Fibroblast of villous mesenchyme (primary cell): ENCODE data around the gene TMPRSS9. TPM values are rescaled to one million over a fixed set of nuclear protein-coding genes. Genes with fewer than 3 reads are reported as not detected.

ENCODE experiments used
- DNase-seq: peaks from one replicate; pipeline ENCODE4 v3.0.0-alpha.2; 2010; ENCODE audit warnings: low read depth
- H3K4me3 ChIP-seq: 2 replicates; pipeline ENCODE4 v1.5.1; 2011; ENCODE audit warnings: low read depth, mild to moderate bottlenecking, low read length
- CTCF ChIP-seq: IDR thresholded peaks from 2 replicates; pipeline ENCODE4 v1.5.1; 2012; ENCODE audit warnings: low read depth, mild to moderate bottlenecking, low read length; ENCODE audit not compliant: insufficient read depth
- total RNA-seq: library from RNA; depleted of rRNA; stranded (reverse); fragments of >200 nt; gene quantifications from 2 replicates; pipeline ENCODE4 v1.2.3, GENCODE V29; 2012

The TMPRSS9 gene
- total RNA-seq, 1 donor: not detected

- no peak overlapping the region for H3K4me3 ChIP-seq
- no peak for DNase-seq
- TF ChIP-seq CTCF: no peak
These were observed 89.0 kb downstream of the TMPRSS9 start for GRCh38 chr19:2449019-2449418.

- no peak for DNase-seq
- TF ChIP-seq CTCF: no peak
- H3K4me3 ChIP-seq: no peak overlapping the region
These were observed 91.1 kb downstream of the TMPRSS9 start for GRCh38 chr19:2451138-2451537.

GRCh38 chr19:2451741-2452140 lies 91.7 kb downstream of the TMPRSS9 start:
- no peak for DNase-seq

GRCh38 chr19:2453431-2454025 lies 93.5 kb downstream of the TMPRSS9 start:
- TF ChIP-seq CTCF: no peak
- DNase-seq: no peak
- H3K4me3 ChIP-seq: no peak overlapping the region

More at GRCh38 chr19:2451741-2452140, 91.7 kb downstream of the TMPRSS9 start:
- no peak for TF ChIP-seq CTCF
- no peak overlapping the region for H3K4me3 ChIP-seq

GRCh38 chr19:2454199-2454961 lies 94.3 kb downstream of the TMPRSS9 start:
- no peak for DNase-seq
- H3K4me3 ChIP-seq: no peak overlapping the region
- no peak for TF ChIP-seq CTCF

GRCh38 chr19:2454962-2455850 lies 95.1 kb downstream of the TMPRSS9 start:
- no peak for TF ChIP-seq CTCF
- peak overlapping the region; percentile 93 for H3K4me3 ChIP-seq
- DNase-seq: no peak
